ENCODE results near the gene SH2D5. TPM values are rescaled to one million over a fixed set of nuclear protein-coding genes. Genes with fewer than 3 reads are reported as not detected.

SH2D5 gene
- total RNA-seq, 4 donors from 2014 or later = 0.37 TPM; not detected in 3

- intact Hi-C loops (cut with DNase I; ENCODE audit: low total_unique reads) (loop anchor here (2.0 kb wide), 1 partner anchor 22 kb away; no protein-coding TSS in a partner anchor), in situ Hi-C loops (cut with MboI; ENCODE audit: low pct_ligation_motif_present in 1 of 4, low pct_unique_long_range_greater_than_20kb in 1 of 4, low sequenced_read_pairs in 3 of 4) (no loop called here)
- TF ChIP-seq POLR2AphosphoS5 (IDR thresholded peaks at IDR 0.05) (no peak), EP300 (IDR thresholded peaks at IDR 0.05; ENCODE audit: low read depth) (no peak)
- no peaks in the 10 kb centered on the region for H3K36me3 ChIP-seq
- H3K27ac ChIP-seq = no peak overlapping the region
- no peak overlapping the region for H3K4me3 ChIP-seq
- WGBS, 2 donors (ENCODE audit: low coverage in 1 of 2) = 52 to 54% methylated on average over 2 to 5 of the region's 5 CpGs
- no peak for DNase-seq
- H3K9me3 ChIP-seq = no peaks in the 10 kb centered on the region
- H3K27me3 ChIP-seq = no peaks in the 10 kb centered on the region
- H3K4me1 ChIP-seq = no peaks in the 10 kb centered on the region
Observed at GRCh38 chr1:20706841-20707240, 25.7 kb downstream of the SH2D5 start.

- Histone ChIP-seq H3K27ac (no peak overlapping the region), H3K4me1 (no peaks in the 10 kb centered on the region), H3K27me3 (no peaks in the 10 kb centered on the region), H3K36me3 (no peaks in the 10 kb centered on the region), H3K4me3 (no peak overlapping the region), H3K9me3 (no peaks in the 10 kb centered on the region)
- WGBS, 2 donors (ENCODE audit: low coverage in 1 of 2) = 87% methylated on average over 15 of the region's 15 CpGs; no CpG with 5 or more reads in 1 of the 2 donors
- TF ChIP-seq POLR2A (IDR thresholded peaks at IDR 0.05) (no peak), EP300 (IDR thresholded peaks at IDR 0.05; ENCODE audit: low read depth) (no peak), CTCF (IDR thresholded peaks at IDR 0.05) (no peak), POLR2AphosphoS5 (IDR thresholded peaks at IDR 0.05) (no peak)
- in situ Hi-C loops (cut with MboI; ENCODE audit: low pct_ligation_motif_present in 1 of 4, low pct_unique_long_range_greater_than_20kb in 1 of 4, low sequenced_read_pairs in 3 of 4) (no loop called here), intact Hi-C loops (cut with DNase I; ENCODE audit: low total_unique reads) (no loop called here)
- no peak for DNase-seq
Observed at GRCh38 chr1:20705203-20705755, 27.2 kb downstream of the SH2D5 start.

DNA sequence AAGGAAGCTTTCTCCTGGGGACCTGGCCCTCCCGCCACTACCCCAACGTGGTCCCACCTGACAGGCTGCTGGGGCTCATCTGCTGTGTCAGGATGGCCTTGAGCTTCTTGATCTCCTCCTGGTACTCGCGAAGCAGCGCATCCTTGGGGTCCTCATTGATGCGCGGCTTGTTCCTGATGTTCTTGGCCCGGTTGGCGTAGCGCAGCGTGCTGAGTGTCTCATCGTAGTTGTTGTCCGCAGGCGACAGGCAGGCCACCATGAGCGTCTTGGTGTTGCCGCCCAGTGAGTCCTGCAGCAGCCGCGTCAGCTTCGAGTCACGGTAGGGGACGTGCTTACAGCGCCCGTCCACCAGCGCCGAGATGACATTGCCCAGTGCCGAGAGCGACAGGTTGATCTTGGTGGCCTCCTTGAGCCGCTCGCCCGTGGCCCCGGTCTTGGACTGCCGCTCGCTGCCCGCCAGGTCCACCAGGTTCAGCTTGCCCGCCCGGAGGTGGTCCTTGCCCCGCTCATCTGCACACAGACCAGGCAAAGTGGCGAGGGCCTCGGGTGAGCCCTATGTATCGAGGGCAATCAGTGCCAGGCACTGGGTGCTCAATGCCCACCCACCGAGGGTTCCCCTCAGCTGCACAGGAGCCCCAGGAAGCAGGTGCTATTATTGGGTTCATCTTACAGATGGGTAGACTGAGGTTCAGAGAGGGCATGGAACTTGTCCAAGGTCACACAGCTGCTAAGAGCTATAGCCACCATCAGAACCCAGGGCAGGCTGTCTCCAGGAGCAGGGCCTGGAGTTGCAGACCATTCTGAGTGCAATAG, 27.9 kb downstream of the SH2D5 start:
- no peaks in the 10 kb centered on the region for H3K9me3 ChIP-seq
- intact Hi-C loops (cut with DNase I; ENCODE audit: low total_unique reads) = no loop called here
- TF ChIP-seq EP300 (IDR thresholded peaks at IDR 0.05; ENCODE audit: low read depth) (no peak), POLR2AphosphoS5 (IDR thresholded peaks at IDR 0.05) (no peak), CTCF (IDR thresholded peaks at IDR 0.05) (no peak), POLR2A (IDR thresholded peaks at IDR 0.05) (no peak)
- H3K36me3 ChIP-seq = no peaks in the 10 kb centered on the region
- H3K27ac ChIP-seq = no peak overlapping the region
- H3K4me3 ChIP-seq = no peak overlapping the region
- no peaks in the 10 kb centered on the region for H3K27me3 ChIP-seq
- in situ Hi-C loops (cut with MboI; ENCODE audit: low pct_ligation_motif_present in 1 of 4, low pct_unique_long_range_greater_than_20kb in 1 of 4, low sequenced_read_pairs in 3 of 4) = no loop called here
- no peaks in the 10 kb centered on the region for H3K4me1 ChIP-seq
- WGBS, 2 donors (ENCODE audit: low coverage in 1 of 2) = 93% methylated on average over 40 of the region's 41 CpGs; no CpG with 5 or more reads in 1 of the 2 donors
- DNase-seq = no peak

DNA sequence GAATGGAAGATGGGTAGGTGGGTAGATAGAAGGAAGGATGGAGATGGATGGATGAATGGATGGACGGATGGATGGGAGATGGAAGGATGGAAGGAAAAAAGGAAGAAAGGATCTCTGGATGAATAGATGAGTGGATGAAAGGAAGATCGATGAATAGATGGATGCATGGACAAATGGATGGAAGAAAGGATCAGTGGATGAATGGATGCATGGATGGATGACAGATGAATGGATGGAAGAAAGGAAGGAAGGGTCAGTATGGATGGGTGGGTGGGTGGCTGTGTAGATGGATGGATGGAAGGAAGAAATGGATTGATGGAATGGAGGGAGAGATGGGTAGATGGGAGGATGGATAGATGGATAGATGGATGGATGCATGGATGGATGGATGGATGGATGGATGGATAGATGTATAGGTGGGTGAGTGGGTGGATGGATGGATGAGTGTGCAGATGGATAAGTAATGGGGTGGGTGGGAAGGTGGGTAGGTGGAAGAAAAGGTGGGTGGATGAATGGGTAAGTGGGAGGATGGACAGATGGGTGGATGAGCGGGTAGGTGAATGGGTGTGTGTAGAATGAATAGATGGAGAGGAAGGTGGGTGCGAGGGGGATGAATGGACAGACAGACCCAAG, 29.3 kb downstream of the SH2D5 start:
- no peaks in the 10 kb centered on the region for H3K27me3 ChIP-seq
- H3K4me1 ChIP-seq = no peaks in the 10 kb centered on the region
- no peak for DNase-seq
- H3K27ac ChIP-seq = no peak overlapping the region
- intact Hi-C loops (cut with DNase I; ENCODE audit: low total_unique reads) = no loop called here
- 81 to 97% methylated on average over 4 of the region's 4 CpGs for WGBS, 2 donors (ENCODE audit: low coverage in 1 of 2)
- no peak overlapping the region for H3K4me3 ChIP-seq
- H3K9me3 ChIP-seq = no peaks in the 10 kb centered on the region
- in situ Hi-C loops (cut with MboI; ENCODE audit: low pct_ligation_motif_present in 1 of 4, low pct_unique_long_range_greater_than_20kb in 1 of 4, low sequenced_read_pairs in 3 of 4) = no loop called here
- TF ChIP-seq EP300 (IDR thresholded peaks at IDR 0.05; ENCODE audit: low read depth) = no peak
- H3K36me3 ChIP-seq = no peaks in the 10 kb centered on the region

GRCh38 chr1:20702416-20702815, 30.1 kb downstream of the SH2D5 start:
- H3K9me3 ChIP-seq = no peaks in the 10 kb centered on the region
- intact Hi-C loops (cut with DNase I; ENCODE audit: low total_unique reads) (no loop called here), in situ Hi-C loops (cut with MboI; ENCODE audit: low pct_ligation_motif_present in 1 of 4, low pct_unique_long_range_greater_than_20kb in 1 of 4, low sequenced_read_pairs in 3 of 4) (no loop called here)
- no peaks in the 10 kb centered on the region for H3K36me3 ChIP-seq
- WGBS, 2 donors (ENCODE audit: low coverage in 1 of 2) = 89% methylated on average over 1 of the region's 1 CpG; no CpG with 5 or more reads in 1 of the 2 donors
- H3K27ac ChIP-seq = no peak overlapping the region
- no peaks in the 10 kb centered on the region for H3K27me3 ChIP-seq
- no peak for DNase-seq
- TF ChIP-seq CTCF (IDR thresholded peaks at IDR 0.05) = no peak
- no peak for TF ChIP-seq POLR2A (IDR thresholded peaks at IDR 0.05)
- TF ChIP-seq EP300 (IDR thresholded peaks at IDR 0.05; ENCODE audit: low read depth) = no peak
- TF ChIP-seq POLR2AphosphoS5 (IDR thresholded peaks at IDR 0.05) = no peak
- H3K4me3 ChIP-seq = no peak overlapping the region
- no peaks in the 10 kb centered on the region for H3K4me1 ChIP-seq

Data from transverse colon (tissue), 4 donors.